GM19351 (cell line): Measurements from ENCODE around the gene RPLP1.

Experiments
- ATAC-seq: cut with Tn5 transposase; IDR thresholded peaks from one replicate; pipeline ENCODE4 v1.9.1; 2021; ENCODE audit warnings: mild to moderate bottlenecking, moderate library complexity; ENCODE audit not compliant: unreplicated experiment

The RPLP1 gene

GRCh38 chr15:69452692-69453521, at the start of gene RPLP1:
TSS of gene RPLP1 (plus strand) at chr15:69452818. CDS start at chr15:69452949, 131 bp downstream.
- ATAC-seq = peak; percentile 73

DNA sequence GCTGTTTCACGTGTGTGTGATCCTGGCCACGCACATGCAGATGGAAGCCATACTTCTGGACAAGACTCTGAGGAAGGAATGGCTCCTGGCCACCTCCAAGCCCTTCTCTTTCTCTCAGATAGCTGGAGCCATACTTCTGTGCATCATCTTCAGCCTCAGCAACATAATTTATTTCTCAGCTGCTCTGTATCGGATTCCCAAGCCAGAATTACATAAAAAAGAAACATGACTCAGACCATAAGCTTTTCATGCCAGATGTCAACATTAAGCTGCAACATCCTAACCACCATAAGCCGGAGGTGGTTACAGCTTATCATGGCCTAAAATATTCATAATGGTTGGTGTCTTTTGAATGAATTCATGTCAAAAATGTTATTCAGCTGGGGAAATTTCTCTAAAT, 49.0 kb upstream of the RPLP1 start:
- ATAC-seq = no peak

- no peak for ATAC-seq
Observed at GRCh38 chr15:69405110-69405509, 47.5 kb upstream of the RPLP1 start.

DNA sequence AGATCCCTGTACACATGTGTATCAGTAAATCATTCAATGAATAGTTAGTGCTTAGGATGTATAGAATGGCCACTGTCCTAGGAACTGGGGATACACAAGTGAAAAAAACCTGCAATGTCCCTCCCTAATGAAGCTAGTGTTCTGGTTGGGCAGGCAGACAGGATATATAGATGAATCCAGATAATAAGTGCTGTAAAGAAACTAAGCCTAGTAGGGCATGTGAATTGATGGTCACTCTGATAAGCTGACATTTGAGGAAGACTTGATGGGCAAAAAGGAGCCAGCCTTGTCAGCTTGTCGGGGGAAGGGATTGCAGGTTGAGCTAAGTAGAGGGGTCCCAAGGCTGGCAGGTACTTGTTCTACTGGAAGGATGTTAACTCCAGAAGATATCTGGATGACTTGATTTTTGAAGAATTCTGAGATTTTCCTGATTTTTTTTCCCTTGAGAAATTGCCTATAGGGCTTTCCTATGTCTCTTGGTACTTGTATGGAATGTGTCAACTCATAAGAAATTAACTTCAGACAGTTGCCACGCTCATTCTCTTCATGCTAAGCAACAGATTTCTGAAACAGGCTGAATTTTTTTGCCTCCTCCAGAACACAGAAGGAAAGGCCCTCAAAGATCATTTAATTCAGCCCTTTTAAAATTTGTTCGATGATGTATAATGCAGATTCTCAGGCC, 44.8 kb upstream of the RPLP1 start:
- no peak for ATAC-seq

DNA sequence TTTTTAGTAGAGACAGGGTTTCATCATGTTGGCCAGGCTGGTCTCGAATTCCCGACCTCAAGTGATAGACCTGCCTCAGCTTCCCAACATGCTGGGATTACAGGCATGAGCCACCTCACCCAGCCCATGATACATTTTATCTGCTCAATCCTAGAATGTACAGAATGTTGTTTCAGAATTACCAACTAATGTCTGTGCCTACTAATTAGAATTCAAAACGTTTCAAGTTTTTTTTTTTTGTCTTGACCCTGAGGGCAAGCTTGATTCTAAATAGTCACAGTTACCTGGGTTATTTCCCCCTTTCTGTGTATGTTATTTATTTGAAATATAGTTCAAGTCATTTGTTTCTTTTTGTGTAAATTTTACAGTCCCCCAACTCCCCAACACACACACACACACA, 43.8 kb upstream of the RPLP1 start:
- ATAC-seq = no peak

DNA sequence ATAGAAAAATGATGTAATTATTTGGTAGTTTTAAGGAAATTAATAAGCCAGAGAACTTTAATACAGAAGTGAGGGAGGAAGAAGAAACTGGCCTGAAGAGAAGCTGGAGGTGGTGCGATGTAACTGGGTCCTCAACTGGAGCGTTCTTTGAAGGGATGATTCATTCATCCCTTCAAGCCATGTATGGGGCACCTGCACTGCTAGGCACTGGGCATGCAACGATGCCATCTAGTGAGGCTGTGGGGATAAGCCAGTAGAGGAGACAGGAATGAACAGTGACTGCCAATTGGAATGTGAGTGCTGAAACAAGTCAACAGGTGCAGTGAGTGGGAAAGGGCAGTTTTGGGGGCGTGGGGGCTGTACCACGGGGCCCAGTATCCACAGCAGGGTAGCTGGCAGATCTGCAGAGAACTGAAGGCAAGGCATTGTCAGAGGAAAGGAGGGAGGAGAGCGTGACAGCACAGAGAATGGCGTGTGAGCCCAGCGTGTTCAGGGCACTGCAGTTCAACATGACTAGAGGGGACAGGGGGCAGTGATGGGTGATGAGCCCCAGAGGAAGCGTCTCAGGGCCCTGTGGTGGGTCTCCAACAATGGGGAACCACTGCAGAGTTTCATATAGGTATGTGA, 42.3 kb upstream of the RPLP1 start:
- ATAC-seq = no peak

DNA sequence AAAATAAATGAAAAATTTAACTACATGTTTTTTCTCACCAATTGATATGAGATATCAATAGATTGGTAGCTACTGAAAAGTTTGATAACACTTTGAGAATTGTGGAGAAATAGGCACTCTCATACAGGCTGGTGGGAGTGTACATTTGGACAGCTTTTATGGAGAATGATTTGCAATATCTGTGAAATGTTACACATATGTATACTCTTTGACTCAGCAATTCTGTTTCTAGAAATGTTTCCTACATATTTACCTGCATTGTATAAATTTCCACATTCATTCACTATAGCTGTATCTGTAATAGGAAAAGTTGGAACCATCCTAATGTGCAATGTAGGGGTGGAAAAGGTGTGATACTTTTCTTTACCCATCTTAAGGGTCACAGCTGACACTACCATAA, 40.3 kb upstream of the RPLP1 start:
- ATAC-seq = no peak

DNA sequence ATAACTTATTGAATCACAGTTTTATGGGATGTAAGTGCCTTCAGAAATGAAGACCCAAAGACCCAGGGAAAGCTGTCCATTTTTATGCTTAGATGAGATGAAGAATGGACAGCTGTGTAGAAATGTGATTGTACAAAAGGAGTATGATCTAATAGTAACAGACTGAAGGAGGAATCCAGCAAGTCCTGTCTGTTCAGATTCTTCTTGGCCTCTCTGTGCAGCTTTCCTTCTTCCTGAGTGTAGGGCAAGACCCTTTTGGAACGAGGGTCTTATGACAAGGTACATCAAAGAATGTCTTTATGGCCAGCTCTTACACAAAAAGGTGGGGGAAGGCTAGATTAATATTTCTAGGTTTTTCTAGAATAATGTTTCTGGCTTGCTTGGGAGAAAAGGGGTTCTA, 39.9 kb upstream of the RPLP1 start:
- no peak for ATAC-seq

GRCh38 chr15:69413822-69414700, 38.6 kb upstream of the RPLP1 start, which contains the start of gene KIF23:
TSS of gene KIF23 (plus strand) at chr15:69414349. CDS start at chr15:69414466, 117 bp downstream.
- ATAC-seq = peak; percentile 97

DNA sequence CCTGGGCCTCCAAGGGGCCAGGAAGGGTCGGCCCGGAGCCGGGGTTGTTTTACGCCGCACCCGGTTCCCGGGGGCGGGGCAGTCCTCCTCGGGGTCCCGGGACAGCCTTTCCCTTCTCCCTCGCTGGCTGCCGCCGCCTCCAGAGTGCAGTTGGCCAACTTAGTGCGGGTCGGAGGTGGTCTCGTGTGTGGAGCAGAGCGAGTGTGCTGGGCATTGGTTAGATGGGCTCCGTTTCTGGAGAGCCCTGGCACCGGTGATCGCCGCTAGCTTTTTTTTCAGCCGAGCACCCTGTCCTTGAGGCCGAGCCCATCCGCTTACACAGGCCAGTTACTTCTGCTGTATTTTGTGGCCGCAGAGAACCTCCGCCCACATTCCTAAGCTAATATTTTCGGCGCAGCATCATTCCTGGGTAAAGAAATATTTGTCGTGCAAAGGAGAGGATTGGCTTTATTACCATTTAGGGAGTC, 37.9 kb upstream of the RPLP1 start:
- peak; percentile 29 for ATAC-seq

DNA sequence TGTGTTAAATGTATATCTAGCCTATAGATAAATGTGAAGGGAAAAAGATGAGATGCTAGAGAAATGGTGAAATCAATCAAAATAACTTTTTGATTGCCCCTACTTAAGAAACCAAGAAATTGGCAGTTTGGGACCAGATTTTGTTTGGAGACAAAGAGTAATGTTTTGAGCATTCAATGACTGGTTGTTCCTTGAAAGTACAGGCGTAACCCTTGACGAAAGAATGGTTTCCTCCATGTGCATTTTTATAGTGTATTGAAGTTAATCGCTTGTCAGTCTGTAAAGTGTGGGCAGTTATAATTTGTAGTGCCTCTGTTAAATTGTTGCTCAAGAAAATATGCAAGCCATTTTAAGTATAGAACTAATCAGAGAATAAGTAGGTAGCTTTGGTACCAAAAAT, 37.2 kb upstream of the RPLP1 start:
- no peak for ATAC-seq

DNA sequence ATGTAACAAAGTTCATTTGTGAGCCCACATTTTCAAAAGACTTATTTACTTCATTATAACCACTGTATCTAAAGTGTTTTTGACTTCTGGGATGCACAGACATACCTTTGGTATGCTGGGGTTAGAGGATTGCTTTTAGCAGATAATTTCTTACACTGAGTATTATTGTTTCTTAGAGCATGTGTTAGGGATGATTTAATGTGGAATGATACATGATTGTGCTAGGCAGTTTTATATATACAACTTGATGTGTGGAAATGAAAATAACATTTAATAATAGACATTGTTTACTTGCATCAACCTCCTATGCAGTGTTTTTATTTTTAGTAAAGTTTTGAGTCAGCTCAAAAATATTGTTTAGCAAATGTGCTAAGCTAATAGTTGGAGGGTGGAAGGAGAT, 35.0 kb upstream of the RPLP1 start:
- no peak for ATAC-seq

GRCh38 chr15:69421498-69421897, 31.1 kb upstream of the RPLP1 start:
- no peak for ATAC-seq

GRCh38 chr15:69422336-69422895, 30.2 kb upstream of the RPLP1 start:
- no peak for ATAC-seq

- no peak for ATAC-seq
Observed at GRCh38 chr15:69424001-69424400, 28.6 kb upstream of the RPLP1 start.

DNA sequence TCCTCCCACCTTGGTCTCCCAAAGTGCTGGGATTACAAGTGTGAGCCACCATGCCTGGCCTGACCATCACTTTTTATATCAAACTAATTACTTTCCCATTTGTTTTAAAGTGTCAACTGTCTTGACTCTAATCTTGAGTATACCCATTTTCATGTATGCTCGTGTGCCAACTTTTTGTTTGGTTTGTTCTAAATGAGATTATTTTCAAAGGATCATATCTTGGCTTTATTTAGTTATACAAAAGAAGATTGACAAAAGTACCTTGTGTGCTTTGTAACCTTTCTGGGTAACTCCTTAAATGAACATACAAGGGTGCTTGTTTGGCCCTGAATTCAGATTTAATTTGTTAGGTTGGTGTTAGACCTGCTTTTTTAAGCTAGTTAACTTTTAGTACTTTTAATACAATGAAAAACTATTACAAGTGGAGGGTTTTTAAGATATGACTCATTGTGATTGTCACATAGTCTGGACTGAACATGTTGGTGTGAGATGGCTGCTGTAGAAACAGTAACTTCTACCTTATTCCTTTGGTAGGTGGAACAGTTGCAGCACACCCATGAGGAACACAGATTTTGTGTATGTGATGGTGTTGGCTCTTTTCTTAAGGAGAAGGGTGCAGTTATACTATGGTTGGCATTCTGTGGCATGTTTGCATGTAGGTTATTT, 27.7 kb upstream of the RPLP1 start:
- no peak for ATAC-seq

GRCh38 chr15:69433831-69434230, 18.8 kb upstream of the RPLP1 start:
- no peak for ATAC-seq

- ATAC-seq = no peak
Observed at GRCh38 chr15:69434238-69434637, 18.4 kb upstream of the RPLP1 start.

- no peak for ATAC-seq
Observed at GRCh38 chr15:69434679-69435078, 17.9 kb upstream of the RPLP1 start.

GRCh38 chr15:69435985-69436384, 16.6 kb upstream of the RPLP1 start:
- no peak for ATAC-seq
